Measurements from ENCODE around the gene NGF. TPM values are rescaled to one million over a fixed set of nuclear protein-coding genes. Genes with fewer than 3 reads are reported as not detected.

Gene NGF
- total RNA-seq, 4 donors from 2014 or later = 1.5 to 2.3 (median 2.1) TPM

DNA sequence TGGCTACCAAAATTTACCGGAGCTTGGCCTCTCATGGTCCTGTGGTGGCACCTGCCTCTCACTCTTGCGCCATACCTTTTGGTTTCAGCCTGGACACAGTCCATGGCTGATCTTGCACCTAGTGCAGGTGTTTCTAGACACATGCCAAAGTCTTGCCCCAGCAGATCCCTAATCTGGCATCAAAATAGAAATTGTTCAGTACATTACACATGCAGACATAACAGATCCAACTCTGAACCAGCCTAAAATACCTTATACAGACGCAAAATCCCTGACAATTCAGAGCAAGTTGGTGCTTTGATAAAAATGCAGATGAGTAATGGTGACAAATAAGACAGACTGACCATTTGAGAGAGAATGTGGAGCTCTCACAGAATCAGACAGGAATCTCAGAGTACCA lies 44.1 kb downstream of the NGF start:
- TF ChIP-seq, protein P1, sequence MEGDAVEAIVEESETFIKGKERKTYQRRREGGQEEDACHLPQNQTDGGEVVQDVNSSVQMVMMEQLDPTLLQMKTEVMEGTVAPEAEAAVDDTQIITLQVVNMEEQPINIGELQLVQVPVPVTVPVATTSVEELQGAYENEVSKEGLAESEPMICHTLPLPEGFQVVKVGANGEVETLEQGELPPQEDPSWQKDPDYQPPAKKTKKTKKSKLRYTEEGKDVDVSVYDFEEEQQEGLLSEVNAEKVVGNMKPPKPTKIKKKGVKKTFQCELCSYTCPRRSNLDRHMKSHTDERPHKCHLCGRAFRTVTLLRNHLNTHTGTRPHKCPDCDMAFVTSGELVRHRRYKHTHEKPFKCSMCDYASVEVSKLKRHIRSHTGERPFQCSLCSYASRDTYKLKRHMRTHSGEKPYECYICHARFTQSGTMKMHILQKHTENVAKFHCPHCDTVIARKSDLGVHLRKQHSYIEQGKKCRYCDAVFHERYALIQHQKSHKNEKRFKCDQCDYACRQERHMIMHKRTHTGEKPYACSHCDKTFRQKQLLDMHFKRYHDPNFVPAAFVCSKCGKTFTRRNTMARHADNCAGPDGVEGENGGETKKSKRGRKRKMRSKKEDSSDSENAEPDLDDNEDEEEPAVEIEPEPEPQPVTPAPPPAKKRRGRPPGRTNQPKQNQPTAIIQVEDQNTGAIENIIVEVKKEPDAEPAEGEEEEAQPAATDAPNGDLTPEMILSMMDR (IDR thresholded peaks at IDR 0.05; ENCODE audit: low read depth) = no peak

DNA sequence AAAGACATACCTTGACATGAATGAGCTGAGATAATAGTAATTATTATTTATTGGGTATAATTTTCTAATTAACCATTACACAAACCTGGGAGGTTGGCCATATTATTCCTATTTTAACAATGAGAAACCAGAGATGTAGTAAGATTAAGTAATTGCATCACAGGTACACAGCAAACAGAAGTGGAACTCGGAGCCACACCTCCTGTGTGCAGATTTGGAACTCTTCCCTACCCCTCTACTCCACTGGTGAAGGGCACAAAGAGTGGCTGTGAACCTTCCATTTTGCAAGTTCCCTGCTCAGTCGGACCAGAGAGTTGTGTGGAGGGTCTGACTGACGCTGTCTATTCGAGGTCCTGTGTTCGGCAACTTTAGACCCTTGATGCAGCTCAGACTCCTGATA lies 45.0 kb downstream of the NGF start:
- TF ChIP-seq, protein P1 (IDR thresholded peaks at IDR 0.05; ENCODE audit: low read depth) = no peak

DNA sequence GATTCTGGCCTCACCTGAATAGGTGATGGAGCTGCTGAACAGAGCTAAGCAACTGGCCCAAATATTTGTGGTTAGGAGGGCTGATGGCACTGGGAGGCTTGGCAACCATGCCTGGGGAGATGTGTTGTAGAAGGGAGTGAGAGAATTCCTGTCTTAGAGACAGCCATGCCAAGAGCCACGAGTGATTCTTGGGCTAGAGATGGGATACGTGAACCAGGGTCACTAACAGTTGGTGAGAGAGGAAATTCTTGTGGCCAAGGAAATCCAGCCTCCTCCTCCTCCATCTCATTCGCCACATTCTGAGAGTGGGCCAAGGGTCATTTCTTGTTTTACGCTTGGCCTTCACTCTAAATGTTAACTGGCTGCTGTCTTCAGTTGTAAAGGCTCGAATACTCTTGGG lies 46.3 kb downstream of the NGF start:
- TF ChIP-seq, protein P1 (IDR thresholded peaks at IDR 0.05; ENCODE audit: low read depth) = no peak

DNA sequence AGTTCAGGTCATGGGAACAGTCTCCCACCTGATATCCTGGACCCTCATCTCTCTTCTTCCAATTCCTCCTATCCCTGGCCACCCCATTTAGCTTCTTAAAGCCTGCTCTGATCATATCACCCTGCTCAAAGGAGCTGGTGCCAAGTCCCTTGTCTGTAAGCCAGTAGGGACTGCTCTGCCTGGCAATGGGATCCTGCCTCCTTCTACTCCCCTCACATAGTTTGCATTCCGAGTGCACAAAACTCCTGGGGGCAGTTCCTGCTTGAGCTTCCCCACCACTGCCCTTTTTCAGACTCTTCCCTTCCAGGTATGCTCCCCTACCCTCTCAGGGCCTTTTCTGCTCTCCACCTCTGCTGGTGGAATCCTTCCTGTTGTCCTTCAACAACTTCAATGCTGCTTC lies 48.1 kb downstream of the NGF start:
- TF ChIP-seq, protein P1 (IDR thresholded peaks at IDR 0.05; ENCODE audit: low read depth) = no peak

DNA sequence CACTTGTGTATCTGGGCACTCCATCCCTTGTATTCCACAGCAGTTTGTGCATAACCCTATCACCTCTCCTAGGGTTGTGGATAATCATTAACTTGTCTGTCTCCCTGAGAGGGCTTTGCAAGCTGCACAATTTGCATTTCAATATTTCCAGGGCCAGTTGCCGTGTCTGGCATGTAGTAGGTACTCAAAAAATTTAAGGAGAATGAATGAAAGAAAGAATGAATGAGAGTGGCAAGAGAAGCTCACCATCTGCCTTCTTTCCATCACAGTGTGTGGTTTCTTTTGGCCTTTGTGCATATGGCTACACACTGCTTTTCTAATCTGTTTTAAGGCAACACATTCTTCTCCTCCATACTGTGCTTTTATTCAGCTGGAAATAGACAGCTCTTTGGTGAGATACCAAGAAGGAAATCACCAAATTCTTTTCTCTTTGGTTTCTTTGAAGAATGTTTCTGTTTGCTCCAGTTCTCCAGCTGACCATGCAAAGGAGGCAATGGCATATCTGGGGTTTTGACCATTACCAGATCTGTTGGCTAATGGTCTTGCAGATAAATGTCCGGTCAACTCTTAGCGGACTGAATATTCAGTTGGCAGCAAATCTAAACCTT lies 49.4 kb downstream of the NGF start:
- TF ChIP-seq, protein P1 (IDR thresholded peaks at IDR 0.05; ENCODE audit: low read depth) = no peak

DNA sequence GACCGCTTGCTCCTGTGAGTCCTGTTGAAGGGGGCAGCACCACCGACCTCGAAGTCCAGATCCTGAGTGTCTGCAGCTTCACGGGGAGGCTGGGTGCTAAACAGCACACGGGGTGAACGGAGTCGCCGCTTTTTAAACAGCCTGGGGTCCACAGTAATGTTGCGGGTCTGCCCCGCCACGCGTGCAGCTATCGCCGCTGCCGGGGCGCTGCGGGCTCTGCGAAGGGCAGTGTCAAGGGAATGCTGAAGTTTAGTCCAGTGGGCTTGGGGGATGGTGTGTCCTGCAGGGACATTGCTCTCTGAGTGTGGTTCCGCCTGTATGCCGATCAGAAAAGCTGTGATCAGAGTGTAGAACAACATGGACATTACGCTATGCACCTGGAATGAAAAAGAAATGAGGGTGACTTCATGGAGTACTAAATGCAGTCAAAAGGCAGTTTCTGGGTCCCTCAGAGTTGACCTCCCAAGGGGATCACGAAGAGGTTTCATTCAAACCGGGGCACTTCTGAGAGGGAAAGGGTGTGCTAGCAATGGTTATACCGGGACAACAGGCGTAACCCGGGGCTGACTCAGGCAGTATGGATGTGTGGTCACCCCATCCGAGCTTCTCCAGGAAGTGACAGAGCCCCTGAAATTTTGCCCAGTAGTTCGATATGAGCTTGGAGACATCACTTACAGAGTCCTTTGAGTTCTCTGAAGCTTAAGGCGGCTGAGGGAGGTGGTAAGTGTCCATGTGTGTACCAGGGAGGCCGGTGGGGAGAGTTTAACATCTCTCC lies 51.4 kb downstream of the NGF start:
- TF ChIP-seq, protein P1 (IDR thresholded peaks at IDR 0.05; ENCODE audit: low read depth) = no peak

DNA sequence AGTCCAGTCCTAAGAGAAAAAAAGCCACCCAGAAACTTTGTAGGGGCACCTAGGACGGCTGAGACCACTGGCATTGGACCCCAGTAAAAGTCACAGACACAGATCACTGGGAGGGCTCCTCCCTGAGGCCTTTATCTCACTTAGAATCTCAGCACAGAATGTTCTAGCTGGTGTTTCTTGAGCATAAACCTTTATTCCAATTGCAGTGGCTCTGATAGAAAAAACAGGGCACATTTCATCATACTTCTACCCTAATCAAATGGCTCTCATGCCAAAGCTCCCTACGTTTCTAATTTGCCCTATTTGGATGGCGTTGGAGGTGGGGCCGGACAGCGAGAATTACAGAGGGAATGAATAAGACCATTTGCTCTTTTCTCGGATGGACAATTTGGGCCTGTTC lies 53.8 kb downstream of the NGF start:
- TF ChIP-seq, protein P1 (IDR thresholded peaks at IDR 0.05; ENCODE audit: low read depth) = no peak
